ENCODE measurements around the gene MYADML2.
"Not testable (repeated sequence)": the region's sequence is repeated elsewhere in the genome, so short reads cannot be mapped to it uniquely, and the experiment has no call there.

DNA sequence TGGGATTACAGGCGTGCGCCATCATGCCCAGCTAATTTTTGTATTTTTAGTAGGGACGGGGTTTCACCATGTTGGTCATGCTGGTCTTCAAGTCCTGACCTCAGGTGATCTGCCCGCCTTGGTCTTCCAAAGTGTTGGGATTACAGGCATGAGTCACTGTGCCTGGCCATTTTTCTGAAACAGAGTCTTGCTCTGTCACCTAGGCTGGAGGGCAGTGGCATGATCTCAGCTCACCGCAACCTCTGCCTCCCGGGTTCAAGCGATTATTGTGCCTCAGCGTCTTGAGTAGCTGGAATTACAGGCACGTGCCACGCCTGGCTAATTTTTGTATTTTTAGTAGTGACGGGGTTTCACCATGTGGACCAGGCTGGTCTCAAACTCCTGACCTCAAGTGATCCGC, 34.5 kb upstream of the MYADML2 start:
- TF ChIP-seq, protein P1, sequence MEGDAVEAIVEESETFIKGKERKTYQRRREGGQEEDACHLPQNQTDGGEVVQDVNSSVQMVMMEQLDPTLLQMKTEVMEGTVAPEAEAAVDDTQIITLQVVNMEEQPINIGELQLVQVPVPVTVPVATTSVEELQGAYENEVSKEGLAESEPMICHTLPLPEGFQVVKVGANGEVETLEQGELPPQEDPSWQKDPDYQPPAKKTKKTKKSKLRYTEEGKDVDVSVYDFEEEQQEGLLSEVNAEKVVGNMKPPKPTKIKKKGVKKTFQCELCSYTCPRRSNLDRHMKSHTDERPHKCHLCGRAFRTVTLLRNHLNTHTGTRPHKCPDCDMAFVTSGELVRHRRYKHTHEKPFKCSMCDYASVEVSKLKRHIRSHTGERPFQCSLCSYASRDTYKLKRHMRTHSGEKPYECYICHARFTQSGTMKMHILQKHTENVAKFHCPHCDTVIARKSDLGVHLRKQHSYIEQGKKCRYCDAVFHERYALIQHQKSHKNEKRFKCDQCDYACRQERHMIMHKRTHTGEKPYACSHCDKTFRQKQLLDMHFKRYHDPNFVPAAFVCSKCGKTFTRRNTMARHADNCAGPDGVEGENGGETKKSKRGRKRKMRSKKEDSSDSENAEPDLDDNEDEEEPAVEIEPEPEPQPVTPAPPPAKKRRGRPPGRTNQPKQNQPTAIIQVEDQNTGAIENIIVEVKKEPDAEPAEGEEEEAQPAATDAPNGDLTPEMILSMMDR (IDR thresholded peaks at IDR 0.05; ENCODE audit: insufficient read depth, low read length, poor library complexity, severe bottlenecking), result not testable (repeated sequence)
- TF ChIP-seq EZH2phosphoT487 (conservative IDR thresholded peaks at IDR 0.05; ENCODE audit: low read length), result not testable (repeated sequence)

Measured in SU-DHL-6 (cell line).